ENCODE results near the gene NFATC4. TPM values are rescaled to one million over a fixed set of nuclear protein-coding genes. Genes with fewer than 3 reads are reported as not detected.

NFATC4 gene
- total and polyA plus RNA-seq, 7 donors = 2.7 to 12.0 (median 7.3) TPM

DNA sequence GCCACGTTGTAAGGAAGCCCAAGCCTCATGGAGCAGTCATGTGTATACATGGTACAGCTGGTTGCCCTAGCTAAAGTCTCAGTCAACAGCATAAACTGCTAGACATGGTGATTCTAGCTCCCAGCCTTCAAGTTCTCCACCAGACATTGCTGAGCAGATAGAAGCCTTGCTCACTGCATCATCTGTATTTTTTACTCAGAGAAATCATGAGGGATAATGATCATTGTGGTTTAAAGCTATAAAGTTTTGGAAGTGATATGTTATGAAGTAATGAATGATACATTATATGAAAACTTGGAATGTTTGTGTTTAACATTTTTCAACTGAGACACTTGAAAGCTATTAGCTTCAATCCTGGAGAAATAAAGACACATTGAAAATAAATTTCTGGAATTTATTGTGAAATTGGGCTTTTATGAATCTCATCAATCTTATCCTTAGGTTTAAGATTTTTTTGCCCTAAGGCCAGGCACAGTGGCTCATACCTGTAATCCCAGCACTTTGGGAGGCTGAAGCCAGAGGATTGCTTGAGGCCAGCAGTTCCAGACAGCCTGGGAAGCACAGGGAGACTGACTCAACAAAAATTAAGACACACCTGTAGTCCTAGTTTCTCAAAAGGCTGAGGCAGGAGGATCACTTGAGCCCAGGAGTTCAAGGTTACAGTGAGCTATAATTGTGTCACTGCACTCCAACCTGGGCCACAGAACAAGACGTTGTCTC lies 5.6 kb upstream of the NFATC4 start:
- ATAC-seq (no peak), DNase-seq (no peak)
- no peaks in the 10 kb centered on the region for H3K9me3 ChIP-seq
- no peak overlapping the region for H3K4me3 ChIP-seq
- intact Hi-C loops (cut with DNase I) = no loop called here
- H3K27me3 ChIP-seq (ENCODE audit: insufficient read depth in 3 of 3, low read length in 2 of 3) = peaks cover 0 to 52% (median 4%) of the 10 kb centered on the region in 3 donors
- H3K27ac ChIP-seq = no peak overlapping the region
- peaks cover 10% of the 10 kb centered on the region for H3K4me1 ChIP-seq
- WGBS, 3 donors = 39 to 49% (median 44%) methylated on average over 2 of the region's 2 CpGs
- TF ChIP-seq, protein P1, sequence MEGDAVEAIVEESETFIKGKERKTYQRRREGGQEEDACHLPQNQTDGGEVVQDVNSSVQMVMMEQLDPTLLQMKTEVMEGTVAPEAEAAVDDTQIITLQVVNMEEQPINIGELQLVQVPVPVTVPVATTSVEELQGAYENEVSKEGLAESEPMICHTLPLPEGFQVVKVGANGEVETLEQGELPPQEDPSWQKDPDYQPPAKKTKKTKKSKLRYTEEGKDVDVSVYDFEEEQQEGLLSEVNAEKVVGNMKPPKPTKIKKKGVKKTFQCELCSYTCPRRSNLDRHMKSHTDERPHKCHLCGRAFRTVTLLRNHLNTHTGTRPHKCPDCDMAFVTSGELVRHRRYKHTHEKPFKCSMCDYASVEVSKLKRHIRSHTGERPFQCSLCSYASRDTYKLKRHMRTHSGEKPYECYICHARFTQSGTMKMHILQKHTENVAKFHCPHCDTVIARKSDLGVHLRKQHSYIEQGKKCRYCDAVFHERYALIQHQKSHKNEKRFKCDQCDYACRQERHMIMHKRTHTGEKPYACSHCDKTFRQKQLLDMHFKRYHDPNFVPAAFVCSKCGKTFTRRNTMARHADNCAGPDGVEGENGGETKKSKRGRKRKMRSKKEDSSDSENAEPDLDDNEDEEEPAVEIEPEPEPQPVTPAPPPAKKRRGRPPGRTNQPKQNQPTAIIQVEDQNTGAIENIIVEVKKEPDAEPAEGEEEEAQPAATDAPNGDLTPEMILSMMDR (IDR thresholded peaks at IDR 0.05) = no peak
- H3K36me3 ChIP-seq (ENCODE audit: insufficient read depth in 1 of 2, low read depth in 1 of 2) = no peaks in the 10 kb centered on the region

DNA sequence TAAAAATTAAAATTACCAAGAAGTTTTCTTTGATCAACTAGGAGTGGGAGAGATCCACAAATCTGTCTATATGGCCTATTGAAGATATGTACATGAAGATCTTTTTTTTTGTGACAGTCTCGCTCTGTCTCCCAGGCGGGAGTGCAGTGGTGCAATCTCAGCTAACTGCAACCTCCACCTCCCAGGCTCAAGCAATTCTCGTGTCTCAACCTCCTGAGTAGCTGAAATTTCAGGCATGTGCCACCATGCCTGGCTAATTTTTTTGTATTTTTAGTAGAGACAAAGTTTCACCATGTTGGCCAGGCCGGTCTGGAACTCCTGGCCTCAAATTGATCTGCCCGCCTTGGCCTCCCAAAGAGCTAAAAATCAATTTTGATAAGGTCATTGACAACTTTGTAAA lies 4.6 kb upstream of the NFATC4 start:
- intact Hi-C loops (cut with DNase I) = no loop called here
- Histone ChIP-seq H3K36me3 (ENCODE audit: insufficient read depth in 1 of 2, low read depth in 1 of 2) (no peaks in the 10 kb centered on the region), H3K27me3 (ENCODE audit: insufficient read depth in 3 of 3, low read length in 2 of 3) (peaks cover 0 to 56% (median 6%) of the 10 kb centered on the region in 3 donors), H3K4me3 (no peak overlapping the region), H3K4me1 (peaks cover 12% of the 10 kb centered on the region), H3K27ac (no peak overlapping the region), H3K9me3 (no peaks in the 10 kb centered on the region)
- TF ChIP-seq, protein P1 (IDR thresholded peaks at IDR 0.05) = no peak
- DNase-seq (no peak), ATAC-seq (no peak)
- 81 to 92% (median 84%) methylated on average over 5 of the region's 5 CpGs for WGBS, 3 donors

DNA sequence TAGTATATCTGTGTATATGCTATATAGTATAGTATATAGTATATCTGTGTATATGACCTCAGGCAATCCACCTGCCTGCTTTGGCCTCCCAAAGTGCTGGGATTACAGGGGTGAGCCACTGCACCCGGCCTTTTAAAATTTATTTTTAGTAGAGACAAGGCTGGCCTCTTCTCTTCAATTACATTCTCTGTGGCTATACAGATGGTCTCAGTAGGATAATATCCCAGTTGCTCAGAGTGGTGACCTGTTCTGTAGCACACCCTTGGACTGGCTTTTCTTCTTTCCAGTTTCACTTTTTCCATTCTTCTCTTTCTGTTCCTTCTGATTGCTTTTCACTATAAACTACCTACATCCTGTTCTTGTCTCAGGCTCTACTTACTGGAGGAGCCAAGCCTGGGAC lies 3.1 kb upstream of the NFATC4 start:
- DNase-seq (no peak), ATAC-seq (no peak)
- WGBS, 3 donors = 46 to 72% (median 52%) methylated on average over 1 of the region's 1 CpG
- TF ChIP-seq, protein P1 (IDR thresholded peaks at IDR 0.05) = no peak
- H3K4me1 ChIP-seq = peaks cover 12% of the 10 kb centered on the region
- no peaks in the 10 kb centered on the region for H3K9me3 ChIP-seq
- H3K36me3 ChIP-seq (ENCODE audit: insufficient read depth in 1 of 2, low read depth in 1 of 2) = no peaks in the 10 kb centered on the region
- intact Hi-C loops (cut with DNase I) = no loop called here
- H3K27me3 ChIP-seq (ENCODE audit: insufficient read depth in 3 of 3, low read length in 2 of 3) = peaks cover 0 to 60% (median 7%) of the 10 kb centered on the region in 3 donors
- no peak overlapping the region for H3K27ac ChIP-seq
- H3K4me3 ChIP-seq = no peak overlapping the region

DNA sequence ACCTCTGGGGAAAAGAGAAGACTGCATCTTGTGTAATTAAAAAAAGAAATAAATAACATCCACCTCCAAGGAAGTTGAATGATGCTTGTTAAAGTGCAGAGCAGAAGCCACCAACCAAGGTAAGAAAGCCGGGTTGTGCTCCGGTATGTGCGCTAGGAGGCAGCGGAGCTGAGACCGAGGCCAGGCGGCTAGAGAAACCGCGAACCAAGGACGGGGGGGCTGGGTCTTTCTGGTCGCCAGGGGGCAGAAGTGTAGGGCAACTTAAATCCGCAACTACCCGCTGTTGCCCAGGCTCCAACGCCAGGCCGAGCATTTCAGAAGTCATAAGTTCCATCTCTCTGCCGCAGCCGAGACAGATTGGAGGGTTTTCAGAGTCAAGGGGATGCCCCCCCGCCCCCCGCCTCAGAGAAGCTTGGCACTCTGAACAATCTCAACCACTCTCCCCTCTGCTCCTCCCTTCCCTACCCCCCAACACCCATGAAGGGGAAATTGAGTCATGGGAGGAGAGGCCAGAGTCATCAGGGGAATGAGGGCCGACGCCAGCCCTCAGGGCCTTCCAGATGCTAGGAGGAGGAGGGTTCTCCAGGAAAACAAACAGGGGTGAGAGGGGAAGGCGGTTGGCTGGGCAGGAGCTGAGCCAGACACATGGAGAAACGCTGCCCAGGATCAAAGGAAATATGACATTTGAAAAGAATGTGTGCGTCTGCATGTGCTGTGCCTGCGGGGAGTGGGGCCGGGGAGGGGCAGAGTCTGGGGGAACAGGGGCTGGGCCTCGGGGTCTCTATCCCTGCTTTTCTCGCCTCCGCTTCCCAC lies 2.2 kb upstream of the NFATC4 start:
- intact Hi-C loops (cut with DNase I) = loop anchor here in 1 of 2 donors (1.0 kb wide), 1 partner anchor 64 kb away; no protein-coding TSS in a partner anchor
- peak; percentile 84 to 88 for DNase-seq
- Histone ChIP-seq H3K4me3 (peak overlapping the region; percentile 64), H3K9me3 (no peaks in the 10 kb centered on the region), H3K4me1 (peaks cover 12% of the 10 kb centered on the region), H3K27ac (peak overlapping the region; percentile 76), H3K27me3 (ENCODE audit: insufficient read depth in 3 of 3, low read length in 2 of 3) (peaks cover 0 to 55% (median 12%) of the 10 kb centered on the region in 3 donors), H3K36me3 (ENCODE audit: insufficient read depth in 1 of 2, low read depth in 1 of 2) (no peaks in the 10 kb centered on the region)
- 7 to 12% (median 11%) methylated on average over 27 to 28 of the region's 28 CpGs for whole genome bisulfite sequencing, 3 donors
- peak; percentile 50 to 71 (median 63) for ATAC-seq
- TF ChIP-seq, protein P1 (IDR thresholded peaks at IDR 0.05) = peak; percentile 62

Data from psoas muscle (tissue), 8 donors.